ENCODE measurements around the gene EBF3. TPM values are rescaled to one million over a fixed set of nuclear protein-coding genes. Genes with fewer than 3 reads are reported as not detected.

Gene EBF3
- polyA plus RNA-seq, 4 donors = 1.4 to 1.9 TPM; not detected in 2

GRCh38 chr10:129915526-129916378 lies 48.3 kb downstream of the EBF3 start:
- DNase-seq (no peak), FAIRE-seq (no peak)
- Histone ChIP-seq H3K36me3 (ENCODE audit: control insufficient read depth in 3 of 3, insufficient read depth in 2 of 3, low read depth in 1 of 3, low read length in 3 of 3) (no peaks in the 10 kb centered on the region), H3K9me3 (ENCODE audit: control insufficient read depth in 2 of 2, insufficient read depth in 1 of 2, low read depth in 1 of 2, low read length in 1 of 2) (no peaks in the 10 kb centered on the region), H3K4me1 (ENCODE audit: control insufficient read depth in 3 of 3, insufficient read depth in 2 of 3, low read depth in 1 of 3, low read length in 2 of 3) (no peaks in the 10 kb centered on the region), H3K4me3 (ENCODE audit: low read depth in 1 of 3, low read length in 3 of 3) (no peak overlapping the region), H3K27me3 (ENCODE audit: control insufficient read depth in 3 of 3, insufficient read depth in 3 of 3, low read length in 3 of 3) (no peaks in the 10 kb centered on the region), H3K27ac (ENCODE audit: low read depth in 1 of 3, low read length in 2 of 3) (no peak overlapping the region)
- WGBS, 3 donors = 85 to 90% (median 88%) methylated on average over 27 of the region's 27 CpGs

- no peak for FAIRE-seq
Measured at GRCh38 chr10:129914960-129915359, 49.1 kb downstream of the EBF3 start.

GRCh38 chr10:129914153-129914855 lies 49.8 kb downstream of the EBF3 start:
- Histone ChIP-seq H3K36me3 (ENCODE audit: control insufficient read depth in 3 of 3, insufficient read depth in 2 of 3, low read depth in 1 of 3, low read length in 3 of 3) (no peaks in the 10 kb centered on the region), H3K4me1 (ENCODE audit: control insufficient read depth in 3 of 3, insufficient read depth in 2 of 3, low read depth in 1 of 3, low read length in 2 of 3) (no peaks in the 10 kb centered on the region), H3K9me3 (ENCODE audit: control insufficient read depth in 2 of 2, insufficient read depth in 1 of 2, low read depth in 1 of 2, low read length in 1 of 2) (no peaks in the 10 kb centered on the region), H3K27me3 (ENCODE audit: control insufficient read depth in 3 of 3, insufficient read depth in 3 of 3, low read length in 3 of 3) (no peaks in the 10 kb centered on the region), H3K4me3 (ENCODE audit: low read depth in 1 of 3, low read length in 3 of 3) (no peak overlapping the region), H3K27ac (ENCODE audit: low read depth in 1 of 3, low read length in 2 of 3) (no peak overlapping the region)
- FAIRE-seq (no peak), DNase-seq (no peak)
- WGBS, 3 donors = 84 to 91% (median 87%) methylated on average over 16 to 19 of the region's 19 CpGs

More at GRCh38 chr10:129914960-129915359, 49.1 kb downstream of the EBF3 start:
- Histone ChIP-seq H3K4me3 (ENCODE audit: low read depth in 1 of 3, low read length in 3 of 3) (no peak overlapping the region), H3K4me1 (ENCODE audit: control insufficient read depth in 3 of 3, insufficient read depth in 2 of 3, low read depth in 1 of 3, low read length in 2 of 3) (no peaks in the 10 kb centered on the region), H3K27ac (ENCODE audit: low read depth in 1 of 3, low read length in 2 of 3) (no peak overlapping the region), H3K36me3 (ENCODE audit: control insufficient read depth in 3 of 3, insufficient read depth in 2 of 3, low read depth in 1 of 3, low read length in 3 of 3) (no peaks in the 10 kb centered on the region), H3K9me3 (ENCODE audit: control insufficient read depth in 2 of 2, insufficient read depth in 1 of 2, low read depth in 1 of 2, low read length in 1 of 2) (no peaks in the 10 kb centered on the region), H3K27me3 (ENCODE audit: control insufficient read depth in 3 of 3, insufficient read depth in 3 of 3, low read length in 3 of 3) (no peaks in the 10 kb centered on the region)
- 73 to 88% (median 86%) methylated on average over 2 of the region's 2 CpGs for WGBS, 3 donors
- DNase-seq = no peak

- Histone ChIP-seq H3K4me3 (ENCODE audit: low read depth in 1 of 3, low read length in 3 of 3) (no peak overlapping the region), H3K4me1 (ENCODE audit: control insufficient read depth in 3 of 3, insufficient read depth in 2 of 3, low read depth in 1 of 3, low read length in 2 of 3) (no peaks in the 10 kb centered on the region), H3K27me3 (ENCODE audit: control insufficient read depth in 3 of 3, insufficient read depth in 3 of 3, low read length in 3 of 3) (no peaks in the 10 kb centered on the region), H3K36me3 (ENCODE audit: control insufficient read depth in 3 of 3, insufficient read depth in 2 of 3, low read depth in 1 of 3, low read length in 3 of 3) (no peaks in the 10 kb centered on the region), H3K27ac (ENCODE audit: low read depth in 1 of 3, low read length in 2 of 3) (no peak overlapping the region), H3K9me3 (ENCODE audit: control insufficient read depth in 2 of 2, insufficient read depth in 1 of 2, low read depth in 1 of 2, low read length in 1 of 2) (no peaks in the 10 kb centered on the region)
- WGBS, 3 donors = 58 to 61% (median 59%) methylated on average over 15 of the region's 15 CpGs
- DNase-seq = no peak
- no peak for FAIRE-seq
Measured at GRCh38 chr10:129912986-129913695, 50.9 kb downstream of the EBF3 start.

GRCh38 chr10:129912166-129912917 lies 51.7 kb downstream of the EBF3 start:
- H3K9me3 ChIP-seq (ENCODE audit: control insufficient read depth in 2 of 2, insufficient read depth in 1 of 2, low read depth in 1 of 2, low read length in 1 of 2) = no peaks in the 10 kb centered on the region
- no peaks in the 10 kb centered on the region for H3K27me3 ChIP-seq (ENCODE audit: control insufficient read depth in 3 of 3, insufficient read depth in 3 of 3, low read length in 3 of 3)
- 79 to 82% (median 80%) methylated on average over 11 of the region's 11 CpGs for WGBS, 3 donors
- no peak overlapping the region for H3K4me3 ChIP-seq (ENCODE audit: low read depth in 1 of 3, low read length in 3 of 3)
- H3K36me3 ChIP-seq (ENCODE audit: control insufficient read depth in 3 of 3, insufficient read depth in 2 of 3, low read depth in 1 of 3, low read length in 3 of 3) = no peaks in the 10 kb centered on the region
- no peak overlapping the region for H3K27ac ChIP-seq (ENCODE audit: low read depth in 1 of 3, low read length in 2 of 3)
- no peak for FAIRE-seq
- no peaks in the 10 kb centered on the region for H3K4me1 ChIP-seq (ENCODE audit: control insufficient read depth in 3 of 3, insufficient read depth in 2 of 3, low read depth in 1 of 3, low read length in 2 of 3)
- DNase-seq = no peak

GRCh38 chr10:129911451-129912165 lies 52.5 kb downstream of the EBF3 start:
- DNase-seq (no peak), FAIRE-seq (no peak)
- Histone ChIP-seq H3K27ac (ENCODE audit: low read depth in 1 of 3, low read length in 2 of 3) (no peak overlapping the region), H3K27me3 (ENCODE audit: control insufficient read depth in 3 of 3, insufficient read depth in 3 of 3, low read length in 3 of 3) (no peaks in the 10 kb centered on the region), H3K9me3 (ENCODE audit: control insufficient read depth in 2 of 2, insufficient read depth in 1 of 2, low read depth in 1 of 2, low read length in 1 of 2) (no peaks in the 10 kb centered on the region), H3K4me1 (ENCODE audit: control insufficient read depth in 3 of 3, insufficient read depth in 2 of 3, low read depth in 1 of 3, low read length in 2 of 3) (no peaks in the 10 kb centered on the region), H3K36me3 (ENCODE audit: control insufficient read depth in 3 of 3, insufficient read depth in 2 of 3, low read depth in 1 of 3, low read length in 3 of 3) (no peaks in the 10 kb centered on the region), H3K4me3 (ENCODE audit: low read depth in 1 of 3, low read length in 3 of 3) (no peak overlapping the region)
- WGBS, 3 donors = 73 to 84% (median 77%) methylated on average over 22 of the region's 22 CpGs

GRCh38 chr10:129910861-129911260 lies 53.2 kb downstream of the EBF3 start:
- FAIRE-seq (no peak), DNase-seq (no peak)
- 82 to 91% (median 89%) methylated on average over 10 of the region's 10 CpGs for WGBS, 3 donors
- H3K4me1 ChIP-seq (ENCODE audit: control insufficient read depth in 3 of 3, insufficient read depth in 2 of 3, low read depth in 1 of 3, low read length in 2 of 3) = no peaks in the 10 kb centered on the region
- no peaks in the 10 kb centered on the region for H3K9me3 ChIP-seq (ENCODE audit: control insufficient read depth in 2 of 2, insufficient read depth in 1 of 2, low read depth in 1 of 2, low read length in 1 of 2)
- H3K27ac ChIP-seq (ENCODE audit: low read depth in 1 of 3, low read length in 2 of 3) = no peak overlapping the region
- H3K36me3 ChIP-seq (ENCODE audit: control insufficient read depth in 3 of 3, insufficient read depth in 2 of 3, low read depth in 1 of 3, low read length in 3 of 3) = no peaks in the 10 kb centered on the region
- no peak overlapping the region for H3K4me3 ChIP-seq (ENCODE audit: low read depth in 1 of 3, low read length in 3 of 3)
- no peaks in the 10 kb centered on the region for H3K27me3 ChIP-seq (ENCODE audit: control insufficient read depth in 3 of 3, insufficient read depth in 3 of 3, low read length in 3 of 3)
